Activated CD8-positive, alpha-beta T cell treated with anti-CD3 and anti-CD28 coated beads for 36 hours (primary cell): Measurements from ENCODE around the gene SLC22A6. TPM values are rescaled to one million over a fixed set of nuclear protein-coding genes. Genes with fewer than 3 reads are reported as not detected.

Experiments
- ATAC-seq: fragments of 200-7000 bp; cut with Tn5 transposase; one replicate; pipeline ENCODE4 v1.10.0; 2021; ENCODE audit warnings: mild to moderate bottlenecking, moderate library complexity
- CTCF ChIA-PET: fragments of 350-600 bp; sonication (Branson Sonifier 250); formaldehyde crosslinking; loops from one replicate; lab custom pipeline; 2021; ENCODE audit warnings: antibody characterized with exemption; lab: Charles Lee
- POLR2A ChIA-PET: fragments of 350-600 bp; sonication (Branson Sonifier 250); formaldehyde crosslinking; loops from one replicate; lab custom pipeline; 2021; ENCODE audit warnings: antibody characterized with exemption; lab: Charles Lee
- DNase-seq: peaks from one replicate; pipeline ENCODE4 v3.0.0-alpha.2; 2020
- H3K27ac Mint-ChIP-seq: one replicate; pipeline ENCODE4 v1.8.0; 2021; ENCODE audit warnings: mild to moderate bottlenecking, mixed read lengths
- H3K27me3 Mint-ChIP-seq: one replicate; pipeline ENCODE4 v1.8.0; 2021; ENCODE audit warnings: mixed read lengths
- H3K36me3 Mint-ChIP-seq: one replicate; pipeline ENCODE4 v1.8.0; 2021; ENCODE audit warnings: low read depth, mixed read lengths
- H3K4me1 Mint-ChIP-seq: one replicate; pipeline ENCODE4 v1.8.0; 2021; ENCODE audit warnings: low read depth, mixed read lengths
- H3K4me3 Mint-ChIP-seq: one replicate; pipeline ENCODE4 v1.8.0; 2021; ENCODE audit warnings: mild to moderate bottlenecking, moderate library complexity, mixed read lengths
- H3K9me3 Mint-ChIP-seq: one replicate; pipeline ENCODE4 v1.8.0; 2021; ENCODE audit warnings: mixed read lengths
- intact Hi-C: fragments of 100-400 bp; cut with micrococcal nuclease; formaldehyde crosslinking; loops from one replicate; pipeline ENCODE4 v1.10.0; 2022
- total RNA-seq, 2 experiments: library from RNA; stranded (reverse); gene quantifications; one replicate each; pipeline ENCODE4 v1.2.3, GENCODE V29; 2021
- TF ChIP-seq, protein P1 (sequence below): fragments of 200-600 bp; IDR thresholded peaks from one replicate; pipeline ENCODE4 v1.8.0; 2022; ENCODE audit warnings: antibody characterized with exemption, mild to moderate bottlenecking

SLC22A6 gene
- total RNA-seq, 2 experiments from 2014 or later: not detected

DNA sequence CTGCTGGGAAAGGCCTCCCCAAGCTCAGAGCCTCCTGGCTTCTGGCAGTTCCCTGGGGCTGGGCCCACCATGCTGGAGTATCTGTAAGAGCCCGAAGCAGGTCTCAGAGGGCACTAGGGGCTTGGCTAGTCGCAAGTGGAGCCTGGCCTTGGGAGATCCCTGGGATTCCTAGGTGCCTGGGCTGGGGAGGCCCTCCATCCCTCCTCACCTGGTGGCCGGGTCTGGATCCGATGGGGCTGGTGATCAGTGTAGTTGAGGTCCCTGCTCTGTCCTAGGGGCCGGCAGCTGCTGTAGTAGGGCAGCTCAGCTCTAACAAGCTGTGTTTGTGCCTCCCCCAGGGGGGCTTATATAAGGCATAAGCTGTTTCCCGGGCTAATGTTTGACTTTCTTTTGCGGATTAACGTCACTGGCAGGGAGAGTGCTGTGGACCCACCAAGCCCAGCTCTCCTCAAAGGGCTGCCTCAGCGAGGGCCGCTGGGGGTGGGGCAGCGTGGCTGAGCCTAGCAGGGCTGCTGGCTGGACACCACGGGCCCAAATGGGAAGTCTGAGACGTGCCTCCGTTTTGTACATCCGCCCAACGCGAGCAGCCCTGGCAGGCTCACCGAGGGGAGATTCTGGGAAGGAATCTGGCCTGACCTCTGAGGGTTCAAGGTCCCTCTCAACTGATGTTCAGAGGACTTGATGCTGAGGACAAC is 30.9 kb upstream of the SLC22A6 start, which contains the start of gene SLC22A8:
Gene SLC22A8, minus strand, starts transcription at position 321 of the 695 bp plus-strand sequence. CDS start 883 bp downstream, outside the sequence.
- intact Hi-C loops: no loop called here

DNA sequence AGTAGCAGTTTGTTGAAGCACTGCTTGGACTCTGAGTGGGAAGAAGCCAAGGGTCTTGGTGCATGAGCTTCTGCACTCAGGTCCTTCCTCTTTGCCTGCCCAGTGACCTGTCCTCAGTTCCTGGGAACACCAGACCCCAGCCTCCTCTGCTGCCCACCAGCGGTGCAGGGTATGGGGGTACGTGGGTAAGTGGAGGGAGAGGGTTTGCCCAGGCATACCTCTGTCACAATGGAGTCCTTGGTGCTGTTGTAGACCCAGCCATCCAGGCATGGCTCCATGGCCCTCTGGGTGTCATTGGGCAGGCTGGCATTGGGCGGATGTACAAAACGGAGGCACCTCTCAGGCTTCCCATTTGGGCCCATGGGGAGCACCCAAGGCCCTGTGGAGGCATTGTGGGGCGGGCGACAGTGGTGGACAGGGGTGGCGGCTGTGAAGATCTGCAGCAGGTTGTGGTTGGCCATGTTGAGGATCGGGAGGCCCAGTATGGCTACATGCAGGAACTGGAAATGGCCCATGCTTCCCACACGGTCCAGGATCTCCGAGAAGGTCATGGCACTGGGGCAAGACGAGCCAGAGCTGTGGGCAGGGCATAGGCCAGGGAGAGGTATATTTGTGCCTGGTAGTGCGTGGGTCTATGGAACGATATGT is 29.8 kb upstream of the SLC22A6 start:
- peaks cover 5% of the 10 kb centered on the region for H3K27me3 Mint-ChIP-seq
- H3K9me3 Mint-ChIP-seq: no peaks in the 10 kb centered on the region
- CTCF ChIA-PET: interaction anchor here (1.0 to 1.3 kb wide), 3 partner anchors 9 to 109 kb away, joined by 3 to 5 read pairs (median 4); no protein-coding TSS in a partner anchor
- H3K36me3 Mint-ChIP-seq: no peaks in the 10 kb centered on the region
- H3K4me3 Mint-ChIP-seq: no peak overlapping the region
- no peak for ATAC-seq
- no peak for DNase-seq
- no peaks in the 10 kb centered on the region for H3K4me1 Mint-ChIP-seq
- no peak overlapping the region for H3K27ac Mint-ChIP-seq
- intact Hi-C loops: no loop called here
- TF ChIP-seq, protein P1, sequence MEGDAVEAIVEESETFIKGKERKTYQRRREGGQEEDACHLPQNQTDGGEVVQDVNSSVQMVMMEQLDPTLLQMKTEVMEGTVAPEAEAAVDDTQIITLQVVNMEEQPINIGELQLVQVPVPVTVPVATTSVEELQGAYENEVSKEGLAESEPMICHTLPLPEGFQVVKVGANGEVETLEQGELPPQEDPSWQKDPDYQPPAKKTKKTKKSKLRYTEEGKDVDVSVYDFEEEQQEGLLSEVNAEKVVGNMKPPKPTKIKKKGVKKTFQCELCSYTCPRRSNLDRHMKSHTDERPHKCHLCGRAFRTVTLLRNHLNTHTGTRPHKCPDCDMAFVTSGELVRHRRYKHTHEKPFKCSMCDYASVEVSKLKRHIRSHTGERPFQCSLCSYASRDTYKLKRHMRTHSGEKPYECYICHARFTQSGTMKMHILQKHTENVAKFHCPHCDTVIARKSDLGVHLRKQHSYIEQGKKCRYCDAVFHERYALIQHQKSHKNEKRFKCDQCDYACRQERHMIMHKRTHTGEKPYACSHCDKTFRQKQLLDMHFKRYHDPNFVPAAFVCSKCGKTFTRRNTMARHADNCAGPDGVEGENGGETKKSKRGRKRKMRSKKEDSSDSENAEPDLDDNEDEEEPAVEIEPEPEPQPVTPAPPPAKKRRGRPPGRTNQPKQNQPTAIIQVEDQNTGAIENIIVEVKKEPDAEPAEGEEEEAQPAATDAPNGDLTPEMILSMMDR: no peak
- POLR2A ChIA-PET: no interaction called here

More for the DNA sequence above, 30.9 kb upstream of the SLC22A6 start, which contains the start of gene SLC22A8:
- Mint-ChIP-seq H3K4me1 (no peaks in the 10 kb centered on the region), H3K27ac (no peak within 1 kb of the TSS), H3K9me3 (no peaks in the 10 kb centered on the region), H3K4me3 (no peak within 1 kb of the TSS), H3K36me3 (no peaks in the 10 kb centered on the region), H3K27me3 (peaks cover 5% of the 10 kb centered on the region)
- DNase-seq (no peak), ATAC-seq (no peak)
- ChIA-PET POLR2A (no interaction called here), CTCF (interaction anchor here (0.6 to 1.3 kb wide), 4 partner anchors 8 to 110 kb away, joined by 3 to 5 read pairs (median 4); no protein-coding TSS in a partner anchor)
- TF ChIP-seq, protein P1: no peak

DNA sequence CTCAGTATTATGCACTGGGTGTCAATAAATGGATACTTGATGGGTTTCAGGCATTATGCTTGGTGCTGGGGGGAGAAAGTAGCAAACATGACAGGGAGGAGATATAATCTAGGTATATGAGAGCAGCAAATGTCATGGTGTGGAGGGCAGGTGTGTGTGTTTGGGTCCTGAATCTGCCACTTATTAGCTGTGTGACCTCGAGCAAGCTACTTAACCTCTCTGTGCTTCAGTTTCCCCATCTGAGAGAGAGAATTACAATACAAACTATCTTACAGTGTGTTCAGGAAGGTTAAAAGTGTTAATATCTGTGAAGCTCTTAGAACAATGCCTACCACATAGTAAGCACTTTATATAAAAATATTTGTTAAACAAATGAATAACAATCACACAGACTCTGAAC is 28.1 kb upstream of the SLC22A6 start:
- Mint-ChIP-seq H3K27me3 (peaks cover 5% of the 10 kb centered on the region), H3K27ac (no peak overlapping the region), H3K36me3 (no peaks in the 10 kb centered on the region), H3K9me3 (no peaks in the 10 kb centered on the region), H3K4me1 (no peaks in the 10 kb centered on the region), H3K4me3 (no peak overlapping the region)
- DNase-seq (no peak), ATAC-seq (no peak)
- intact Hi-C loops: no loop called here
- CTCF ChIA-PET: interaction anchor here (0.6 to 5.4 kb wide), 4 partner anchors 11 to 1134 kb away, joined by 3 to 24 read pairs (median 4); no protein-coding TSS in a partner anchor
- TF ChIP-seq, protein P1: no peak
- POLR2A ChIA-PET: no interaction called here

DNA sequence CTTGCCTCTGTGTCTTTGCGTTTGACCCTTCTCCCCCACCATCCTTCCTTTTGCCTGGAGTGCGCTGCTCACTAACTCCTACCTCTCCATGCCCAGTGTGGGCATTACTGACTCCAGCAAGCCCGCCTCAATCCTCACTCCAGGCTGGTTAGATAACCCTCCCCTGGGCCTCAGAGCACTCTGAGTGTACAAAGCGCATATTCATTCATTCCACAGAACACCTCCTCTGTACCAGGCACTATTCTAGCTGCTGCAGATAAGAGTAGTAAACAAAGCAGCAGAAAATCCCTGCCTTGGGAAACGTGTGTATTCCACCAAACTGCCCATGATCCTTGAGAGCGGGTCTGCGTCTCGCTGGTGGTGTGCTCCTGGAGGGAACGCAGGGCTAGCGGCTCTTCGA is 27.7 kb upstream of the SLC22A6 start:
- intact Hi-C loops: no loop called here
- H3K9me3 Mint-ChIP-seq: no peaks in the 10 kb centered on the region

More for the DNA sequence above, 27.7 kb upstream of the SLC22A6 start:
- H3K27ac Mint-ChIP-seq: no peak overlapping the region
- POLR2A ChIA-PET: no interaction called here
- DNase-seq (no peak), ATAC-seq (no peak)
- CTCF ChIA-PET: interaction anchor here (0.6 to 5.4 kb wide), 4 partner anchors 11 to 1135 kb away, joined by 3 to 24 read pairs (median 4); no protein-coding TSS in a partner anchor
- H3K27me3 Mint-ChIP-seq: peaks cover 5% of the 10 kb centered on the region
- TF ChIP-seq, protein P1: no peak
- H3K4me1 Mint-ChIP-seq: no peaks in the 10 kb centered on the region
- H3K36me3 Mint-ChIP-seq: no peaks in the 10 kb centered on the region
- H3K4me3 Mint-ChIP-seq: no peak overlapping the region
